ENCODE measurements around the gene PEMT.

- no peak for TF ChIP-seq CTCF (conservative IDR thresholded peaks at IDR 0.05; ENCODE audit: low read depth, low read length)
- TF ChIP-seq EZH2 (IDR thresholded peaks at IDR 0.05; ENCODE audit: borderline replicate concordance, low read depth, low read length, poor library complexity, severe bottlenecking) = no peak
Measured at GRCh38 chr17:17573912-17574311, 17.6 kb downstream of the PEMT start.

All from A673 (cell line).